NCI-H524 (cell line): ENCODE results near the gene PAX2.

Experiments
- DNase-seq, 2 experiments: peaks; one replicate each; lab custom pipeline; 2025; lab: John Stamatoyannopoulos, UW

PAX2 gene

GRCh38 chr10:100751211-100751933 is 6.0 kb downstream of the PAX2 start:
- DNase-seq: no peak

- no peak for DNase-seq
Measured at GRCh38 chr10:100755821-100756220, 10.4 kb downstream of the PAX2 start.

DNA sequence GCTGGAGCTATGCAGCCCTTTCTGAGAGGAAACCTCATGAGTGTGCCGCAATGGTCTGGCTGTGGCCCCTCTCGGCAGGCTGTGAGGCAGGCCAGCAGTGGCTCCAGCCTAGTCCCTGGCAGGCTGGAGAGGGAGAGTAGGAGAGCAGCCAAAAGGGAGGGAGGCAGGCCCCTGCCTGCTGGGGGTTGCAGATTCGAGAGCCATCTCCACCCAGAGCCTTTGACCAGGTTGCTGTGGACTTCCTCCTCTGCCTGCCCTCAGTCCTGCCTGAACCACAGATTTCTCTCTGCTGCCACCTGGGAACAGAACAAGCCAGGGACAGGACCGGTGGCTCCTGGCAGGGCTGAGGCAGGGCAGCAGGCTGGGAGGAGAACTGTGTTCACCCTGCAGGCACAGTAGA is 13.9 kb downstream of the PAX2 start:
- DNase-seq: no peak

DNA sequence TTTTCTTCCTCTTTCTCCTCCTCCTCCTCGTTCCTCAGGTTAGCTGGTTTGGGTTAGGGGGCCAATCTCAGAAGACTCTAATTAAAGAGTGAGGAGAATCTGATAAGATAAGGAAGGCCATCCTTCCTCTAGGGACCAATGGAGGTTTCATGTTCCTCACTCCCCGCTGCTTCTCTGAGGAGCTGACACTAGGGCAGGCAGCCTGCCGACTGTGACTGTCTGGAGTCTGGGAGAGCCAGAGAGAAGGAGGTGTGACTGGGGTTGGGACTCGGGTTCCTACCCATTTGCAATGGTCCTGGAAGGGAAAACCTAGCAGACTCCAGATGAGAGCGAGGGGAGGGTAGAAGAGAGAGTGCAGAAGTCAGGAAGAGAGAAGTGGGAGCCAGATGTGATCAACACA is 15.3 kb downstream of the PAX2 start:
- no peak for DNase-seq

GRCh38 chr10:100761191-100761590 is 15.8 kb downstream of the PAX2 start:
- DNase-seq: no peak

DNA sequence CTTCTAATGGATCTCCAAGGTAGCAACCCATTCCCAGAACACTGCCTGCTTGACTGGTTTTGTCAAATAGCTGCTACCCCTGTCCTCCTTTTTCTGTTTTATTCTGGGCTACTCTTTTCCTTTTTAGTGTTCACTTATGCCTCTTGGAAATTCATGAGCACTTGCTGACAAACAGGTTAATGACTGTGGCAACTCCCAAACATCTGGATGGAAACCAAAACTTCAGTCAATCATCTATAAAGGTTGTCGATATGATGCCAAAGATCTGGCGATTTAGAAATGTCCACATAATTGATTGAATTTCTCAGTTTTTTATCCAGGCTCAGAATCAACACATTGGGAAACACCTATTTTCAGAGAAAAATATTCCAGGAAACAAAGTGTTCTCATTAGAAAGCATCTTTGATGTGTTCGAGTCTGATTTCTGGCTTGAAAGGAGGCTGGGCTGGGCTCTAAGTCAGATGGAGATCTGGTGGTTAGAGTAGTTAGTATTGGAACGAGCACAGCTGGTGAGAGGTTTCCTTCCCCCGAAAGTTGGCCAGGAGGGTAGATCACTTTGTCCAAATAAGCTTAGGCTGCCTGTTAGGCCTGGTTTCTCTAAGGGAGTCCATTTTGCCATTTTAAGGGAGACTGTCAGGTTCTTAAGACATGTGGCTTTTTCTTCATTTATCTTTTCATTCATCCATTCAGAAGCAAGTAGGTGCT is 17.8 kb downstream of the PAX2 start:
- DNase-seq: no peak

GRCh38 chr10:100766693-100767421 is 21.5 kb downstream of the PAX2 start:
- DNase-seq: no peak

DNA sequence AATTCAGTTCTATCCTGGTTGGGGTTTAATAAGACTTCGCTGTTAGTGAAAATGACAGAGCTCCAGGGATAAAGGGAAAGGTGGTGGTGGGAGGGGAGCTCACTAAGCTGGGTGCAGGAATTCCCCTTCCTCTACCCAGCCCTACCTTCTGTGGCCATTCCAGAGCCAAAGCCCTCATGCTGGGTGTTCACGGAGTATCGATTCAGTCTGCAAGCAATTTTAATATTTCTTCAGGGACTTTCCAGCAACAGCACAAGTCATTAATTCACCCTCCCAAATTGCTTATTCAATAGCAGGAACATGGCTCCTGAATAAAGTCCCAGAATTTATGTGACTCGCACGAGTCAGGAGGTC is 22.0 kb downstream of the PAX2 start:
- DNase-seq: no peak

- no peak for DNase-seq
Measured at GRCh38 chr10:100769481-100769880, 24.1 kb downstream of the PAX2 start.

DNA sequence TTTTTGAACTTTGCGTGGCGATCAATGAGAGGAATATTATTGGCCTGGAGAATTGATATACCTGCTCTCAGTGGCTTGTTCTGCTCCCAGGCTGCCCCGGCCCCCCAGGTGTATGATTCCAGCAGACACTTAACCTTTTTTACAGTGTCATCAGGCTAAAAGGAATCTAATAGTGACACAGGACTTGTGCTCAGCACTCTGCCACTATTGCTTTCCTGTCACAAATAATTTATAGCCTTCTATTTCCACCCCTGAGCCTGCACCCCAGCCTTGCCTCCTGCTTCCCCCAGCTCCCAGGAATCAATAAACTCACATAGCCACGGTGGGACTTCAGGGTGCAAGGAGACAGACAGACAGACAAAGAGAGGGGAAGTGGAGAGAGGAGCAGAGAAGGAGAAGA is 28.3 kb downstream of the PAX2 start:
- DNase-seq: no peak

DNA sequence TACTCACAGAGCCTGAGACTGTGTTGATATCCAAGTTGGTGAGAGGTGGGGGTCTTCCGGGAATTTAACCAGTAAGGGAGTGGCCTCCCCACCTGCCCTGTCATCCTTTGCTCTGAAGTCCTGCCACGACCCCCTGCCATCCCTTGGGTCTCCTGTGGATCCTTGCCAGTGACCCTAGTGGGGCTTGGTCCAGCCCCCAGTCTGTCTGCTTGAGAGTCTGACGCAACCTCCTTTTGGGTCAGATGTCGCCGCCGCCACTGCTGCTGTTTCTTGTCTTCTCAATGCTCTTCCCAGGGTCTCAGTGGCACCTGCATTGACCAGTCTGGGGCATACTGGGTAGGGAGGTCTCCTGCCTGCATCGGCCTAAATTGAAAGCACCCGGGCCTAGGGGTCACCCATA is 28.8 kb downstream of the PAX2 start:
- no peak for DNase-seq

GRCh38 chr10:100774876-100775275 is 29.5 kb downstream of the PAX2 start:
- DNase-seq: no peak

GRCh38 chr10:100775386-100775785 is 30.0 kb downstream of the PAX2 start:
- DNase-seq: no peak

GRCh38 chr10:100775871-100776270 is 30.5 kb downstream of the PAX2 start:
- no peak for DNase-seq

DNA sequence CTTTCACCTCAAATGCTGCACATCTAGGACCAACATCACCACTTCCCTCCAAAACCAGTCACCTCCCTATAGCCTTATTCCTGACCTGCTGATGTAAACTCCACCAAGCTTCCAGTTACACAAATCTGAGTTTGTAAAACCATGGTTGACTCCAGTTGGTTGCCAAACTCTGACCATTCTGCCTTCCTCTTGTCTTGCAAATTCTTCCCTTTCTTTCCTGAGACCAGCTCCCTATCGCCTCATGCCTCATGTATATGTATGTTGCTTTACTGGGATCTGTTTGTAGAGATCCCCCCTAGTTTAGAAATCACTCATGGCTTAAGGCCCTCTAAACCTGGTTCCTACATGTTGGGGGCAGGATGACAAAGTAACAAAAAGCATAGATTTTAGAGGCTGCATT is 31.3 kb downstream of the PAX2 start:
- no peak for DNase-seq

- DNase-seq: no peak
Measured at GRCh38 chr10:100779329-100779728, 33.9 kb downstream of the PAX2 start.

- no peak for DNase-seq
Measured at GRCh38 chr10:100780324-100780723, 34.9 kb downstream of the PAX2 start.

DNA sequence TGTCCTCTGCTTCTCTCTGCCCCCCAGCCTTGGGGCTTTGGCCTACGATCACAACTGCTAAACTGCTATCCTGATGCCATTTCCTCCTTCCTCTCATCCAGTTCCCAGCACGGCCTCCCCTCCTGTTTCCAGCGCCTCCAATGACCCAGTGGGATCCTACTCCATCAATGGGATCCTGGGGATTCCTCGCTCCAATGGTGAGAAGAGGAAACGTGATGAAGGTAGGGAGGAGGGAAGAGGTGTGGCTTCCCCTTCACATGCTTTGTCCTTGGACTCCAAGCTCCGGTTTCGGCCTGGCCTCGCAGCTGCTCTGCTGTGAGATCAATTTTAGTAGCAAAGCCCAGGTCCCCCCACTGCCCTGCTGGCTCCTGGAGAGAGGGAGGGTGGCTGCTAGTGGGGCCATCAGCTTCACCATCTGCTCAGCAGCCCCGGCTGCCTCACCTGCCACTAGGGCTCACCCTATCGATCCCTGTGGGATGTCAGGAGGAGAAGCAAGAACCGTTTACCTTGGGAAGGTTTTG is 35.8 kb downstream of the PAX2 start:
- DNase-seq: peak in 1 of 2 experiments; percentile 33

- no peak for DNase-seq
Measured at GRCh38 chr10:100782461-100783244, 37.3 kb downstream of the PAX2 start.

- DNase-seq: no peak
Measured at GRCh38 chr10:100784126-100784525, 38.7 kb downstream of the PAX2 start.

DNA sequence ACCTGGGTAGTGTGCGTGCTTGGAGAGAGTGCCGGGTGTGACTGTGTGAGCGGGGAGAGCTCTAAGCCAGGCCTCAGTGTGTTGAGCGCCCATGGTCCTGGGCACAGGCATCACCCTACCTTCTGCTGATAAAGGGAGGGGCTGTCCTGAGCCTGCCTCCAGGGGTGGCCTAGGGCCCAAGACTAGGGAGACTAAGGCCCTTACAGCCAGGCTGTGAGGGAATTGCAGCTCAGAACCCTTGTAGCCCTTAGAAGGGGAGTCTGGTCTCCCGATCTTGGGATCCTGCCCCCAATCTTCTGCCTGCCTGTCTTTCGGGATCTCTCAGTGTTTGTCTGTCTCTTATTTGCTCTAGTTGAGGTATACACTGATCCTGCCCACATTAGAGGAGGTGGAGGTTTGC is 41.2 kb downstream of the PAX2 start:
- DNase-seq: no peak
